ENCODE data around the gene LRRTM4. TPM values are rescaled to one million over a fixed set of nuclear protein-coding genes. Genes with fewer than 3 reads are reported as not detected.

Gene LRRTM4
- total RNA-seq, 4 donors from 2014 or later: 0.09 to 1.1 (median 0.61) TPM

GRCh38 chr2:76930056-76930744, 592.0 kb downstream of the LRRTM4 start:
- DNase-seq (no peak), ATAC-seq (no peak)
- Histone ChIP-seq H3K4me3 (no peak overlapping the region), H3K27ac (no peak overlapping the region), H3K27me3 (no peaks in the 10 kb centered on the region), H3K4me1 (no peaks in the 10 kb centered on the region), H3K36me3 (no peaks in the 10 kb centered on the region), H3K9me3 (no peaks in the 10 kb centered on the region)
- in situ Hi-C loops (cut with MboI; ENCODE audit: low sequenced_read_pairs in 4 of 4) (no loop called here), intact Hi-C loops (cut with DNase I; ENCODE audit: low total_unique reads) (no loop called here)
- TF ChIP-seq POLR2A (IDR thresholded peaks at IDR 0.05) (no peak), CTCF (IDR thresholded peaks at IDR 0.05 in 4 of 5, conservative IDR thresholded peaks at IDR 0.05 in 1 of 5) (no peak)

GRCh38 chr2:76928026-76928425, 594.1 kb downstream of the LRRTM4 start:
- in situ Hi-C loops (cut with MboI; ENCODE audit: low sequenced_read_pairs in 4 of 4): no loop called here

GRCh38 chr2:76921006-76921405, 601.2 kb downstream of the LRRTM4 start:
- Histone ChIP-seq H3K27ac (no peak overlapping the region), H3K4me1 (no peaks in the 10 kb centered on the region), H3K9me3 (no peaks in the 10 kb centered on the region), H3K27me3 (no peaks in the 10 kb centered on the region), H3K4me3 (no peak overlapping the region), H3K36me3 (no peaks in the 10 kb centered on the region)
- no peak for TF ChIP-seq CTCF (IDR thresholded peaks at IDR 0.05 in 4 of 5, conservative IDR thresholded peaks at IDR 0.05 in 1 of 5)
- no peak for TF ChIP-seq POLR2A (IDR thresholded peaks at IDR 0.05)
- intact Hi-C loops (cut with DNase I; ENCODE audit: low total_unique reads) (no loop called here), in situ Hi-C loops (cut with MboI; ENCODE audit: low sequenced_read_pairs in 4 of 4) (no loop called here)
- DNase-seq (no peak), ATAC-seq (no peak)

More at GRCh38 chr2:76928026-76928425, 594.1 kb downstream of the LRRTM4 start:
- no peaks in the 10 kb centered on the region for H3K36me3 ChIP-seq
- no peaks in the 10 kb centered on the region for H3K9me3 ChIP-seq
- DNase-seq: no peak
- intact Hi-C loops (cut with DNase I; ENCODE audit: low total_unique reads): no loop called here
- H3K27me3 ChIP-seq: no peaks in the 10 kb centered on the region
- H3K27ac ChIP-seq: no peak overlapping the region
- ATAC-seq: no peak
- no peak overlapping the region for H3K4me3 ChIP-seq
- H3K4me1 ChIP-seq: no peaks in the 10 kb centered on the region
- no peak for TF ChIP-seq POLR2A (IDR thresholded peaks at IDR 0.05)
- no peak for TF ChIP-seq CTCF (IDR thresholded peaks at IDR 0.05 in 4 of 5, conservative IDR thresholded peaks at IDR 0.05 in 1 of 5)

- Histone ChIP-seq H3K27me3 (no peaks in the 10 kb centered on the region), H3K9me3 (no peaks in the 10 kb centered on the region), H3K27ac (no peak overlapping the region), H3K4me1 (no peaks in the 10 kb centered on the region), H3K36me3 (no peaks in the 10 kb centered on the region), H3K4me3 (no peak overlapping the region)
- intact Hi-C loops (cut with DNase I; ENCODE audit: low total_unique reads): no loop called here
- DNase-seq (no peak), ATAC-seq (no peak)
- TF ChIP-seq POLR2A (IDR thresholded peaks at IDR 0.05) (no peak), CTCF (IDR thresholded peaks at IDR 0.05 in 4 of 5, conservative IDR thresholded peaks at IDR 0.05 in 1 of 5) (no peak)
- in situ Hi-C loops (cut with MboI; ENCODE audit: low sequenced_read_pairs in 4 of 4): no loop called here
These were observed 626.7 kb downstream of the LRRTM4 start for GRCh38 chr2:76895469-76895868.

- no peaks in the 10 kb centered on the region for H3K27me3 ChIP-seq
- no peak for DNase-seq
- no peaks in the 10 kb centered on the region for H3K36me3 ChIP-seq
- no peak overlapping the region for H3K27ac ChIP-seq
- no peak for ATAC-seq
- H3K4me1 ChIP-seq: no peaks in the 10 kb centered on the region
- intact Hi-C loops (cut with DNase I; ENCODE audit: low total_unique reads): no loop called here
- in situ Hi-C loops (cut with MboI; ENCODE audit: low sequenced_read_pairs in 4 of 4): no loop called here
- TF ChIP-seq CTCF (IDR thresholded peaks at IDR 0.05 in 4 of 5, conservative IDR thresholded peaks at IDR 0.05 in 1 of 5) (no peak), POLR2A (IDR thresholded peaks at IDR 0.05) (no peak)
- H3K4me3 ChIP-seq: no peak overlapping the region
- H3K9me3 ChIP-seq: no peaks in the 10 kb centered on the region
These were observed 651.6 kb downstream of the LRRTM4 start for GRCh38 chr2:76870581-76870980.

All from gastrocnemius medialis (tissue), 4 donors.